Activated CD4-positive, alpha-beta T cell treated with anti-CD3 and anti-CD28 coated beads, Interleukin-10, Interleukin-2, amounts not matched to agents 100 ng/mL and 50 ng/mL, durations not matched to agents 16 hours and 8 hours (primary cell): Measurements from ENCODE around the gene MTA1.

Experiments
- DNase-seq: peaks from one replicate; pipeline ENCODE4 v3.0.0-alpha.2; 2020

Gene MTA1

GRCh38 chr14:105490267-105490571 lies 70.6 kb downstream of the MTA1 start:
- no peak for DNase-seq

- peak; percentile 100 for DNase-seq
Measured at GRCh38 chr14:105490572-105491365, 71.1 kb downstream of the MTA1 start, which contains the start of gene TEDC1. Gene TEDC1 (plus strand): TSS chr14:105491246. CDS start chr14:105491376, 130 bp downstream.

GRCh38 chr14:105491366-105491973 lies 71.8 kb downstream of the MTA1 start:
- DNase-seq, result peak; percentile 95

GRCh38 chr14:105492031-105492970 lies 72.7 kb downstream of the MTA1 start:
- no peak for DNase-seq

GRCh38 chr14:105492971-105493871 lies 73.6 kb downstream of the MTA1 start:
- DNase-seq, result no peak

- no peak for DNase-seq
Measured at GRCh38 chr14:105493921-105494605, 74.4 kb downstream of the MTA1 start.

DNA sequence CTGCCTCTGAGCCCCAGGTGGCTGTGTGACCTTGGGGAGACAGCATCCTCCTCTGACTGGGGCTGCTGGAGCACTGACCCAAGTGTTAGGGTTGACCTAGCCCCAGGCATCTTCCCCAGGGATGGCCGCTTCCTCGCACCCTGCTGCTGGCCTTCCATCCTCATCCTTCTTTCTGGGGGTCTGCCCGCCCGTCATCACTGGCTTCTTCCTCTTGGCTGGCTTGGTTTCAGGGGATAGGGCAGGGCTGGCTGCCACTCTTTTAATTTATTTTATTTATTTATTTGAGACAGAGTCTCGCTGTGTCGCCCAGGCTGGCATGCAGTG lies 74.9 kb downstream of the MTA1 start:
- DNase-seq, result no peak

DNA sequence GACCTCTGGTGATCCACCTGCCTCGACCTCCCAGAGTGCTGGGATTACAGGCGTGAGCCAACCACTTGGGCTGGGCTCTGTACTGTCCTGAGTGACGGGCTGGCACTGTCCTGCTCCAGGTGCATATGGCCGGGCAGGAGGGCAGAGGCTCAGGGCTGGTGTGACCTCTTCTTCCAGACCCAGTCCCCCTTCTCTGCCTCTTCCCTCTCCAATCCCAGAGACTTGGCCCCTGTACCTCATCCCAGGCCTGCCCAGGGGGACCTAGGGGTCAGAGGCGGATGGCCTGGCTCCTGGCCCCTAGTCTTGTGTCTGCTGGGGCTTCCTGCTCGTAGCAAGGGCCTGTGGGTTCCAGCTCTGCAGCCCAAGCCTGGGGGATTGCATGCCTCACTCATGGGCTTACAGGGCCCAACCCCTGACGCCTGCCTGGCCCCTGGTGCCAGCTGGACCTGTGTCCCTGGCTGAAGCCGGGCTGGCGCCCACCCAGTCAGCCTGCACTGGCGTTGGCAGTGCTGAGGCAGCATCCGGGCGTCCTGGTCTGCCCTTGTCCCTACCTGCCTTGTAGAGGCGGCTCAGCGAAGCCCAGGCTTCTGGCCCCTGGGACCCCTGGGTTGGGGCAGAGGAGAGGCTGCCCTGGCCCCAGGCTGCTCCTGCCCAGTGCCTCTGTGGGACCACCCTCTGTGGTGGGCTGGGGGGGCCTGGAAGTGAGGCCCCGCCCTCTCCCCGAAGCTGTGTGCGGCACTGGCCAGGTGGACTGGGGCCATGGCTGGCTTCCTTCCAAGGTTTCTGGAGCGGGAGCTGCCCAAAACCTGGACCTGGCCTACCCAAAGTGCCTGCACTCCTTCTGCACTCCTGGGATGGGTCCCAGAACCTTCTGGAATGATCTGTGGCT lies 75.7 kb downstream of the MTA1 start:
- no peak for DNase-seq

DNA sequence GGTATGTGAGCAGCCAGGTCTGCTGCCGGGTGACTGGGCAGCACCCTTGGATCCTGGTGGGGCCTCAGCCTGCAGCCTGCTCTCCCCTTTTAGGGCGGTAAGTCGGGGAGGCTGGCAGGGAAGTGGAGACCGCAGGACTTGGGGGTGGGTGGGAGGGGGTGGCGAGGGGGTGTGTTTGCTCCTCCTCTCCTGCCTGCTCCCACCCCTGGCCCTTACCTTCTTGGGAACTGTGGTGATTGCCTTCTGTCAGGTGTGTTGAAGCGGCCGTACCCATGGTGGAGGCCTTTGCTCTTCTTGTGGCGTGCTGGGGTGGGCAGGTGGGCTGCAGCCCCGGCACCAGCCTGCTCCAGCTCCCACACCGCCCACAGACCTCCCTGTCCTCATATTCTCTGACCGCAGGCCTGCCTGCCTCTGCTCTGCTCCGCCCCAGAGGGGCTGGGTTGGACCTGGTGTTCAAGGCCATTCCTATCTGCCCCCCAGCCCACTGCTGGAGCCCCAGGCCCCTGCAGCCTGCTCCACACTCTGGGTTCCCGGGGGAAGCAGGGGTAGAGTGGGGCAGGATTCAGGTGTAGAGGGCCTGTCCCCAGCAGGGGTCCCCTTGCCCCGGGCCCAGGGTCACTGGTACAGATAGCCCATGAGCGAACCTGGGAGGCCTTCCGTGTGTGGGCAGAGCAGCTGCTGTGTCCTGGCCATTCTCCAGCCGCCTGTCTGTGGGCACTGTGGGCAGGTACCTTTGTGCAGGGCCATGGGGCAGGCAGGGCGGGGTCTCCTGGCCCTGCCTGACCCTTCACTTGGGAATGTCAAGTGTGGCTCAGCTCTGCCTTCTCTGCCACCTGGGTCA lies 76.6 kb downstream of the MTA1 start:
- DNase-seq, result no peak

- DNase-seq, result no peak
Measured at GRCh38 chr14:105496831-105497591, 77.4 kb downstream of the MTA1 start.

DNA sequence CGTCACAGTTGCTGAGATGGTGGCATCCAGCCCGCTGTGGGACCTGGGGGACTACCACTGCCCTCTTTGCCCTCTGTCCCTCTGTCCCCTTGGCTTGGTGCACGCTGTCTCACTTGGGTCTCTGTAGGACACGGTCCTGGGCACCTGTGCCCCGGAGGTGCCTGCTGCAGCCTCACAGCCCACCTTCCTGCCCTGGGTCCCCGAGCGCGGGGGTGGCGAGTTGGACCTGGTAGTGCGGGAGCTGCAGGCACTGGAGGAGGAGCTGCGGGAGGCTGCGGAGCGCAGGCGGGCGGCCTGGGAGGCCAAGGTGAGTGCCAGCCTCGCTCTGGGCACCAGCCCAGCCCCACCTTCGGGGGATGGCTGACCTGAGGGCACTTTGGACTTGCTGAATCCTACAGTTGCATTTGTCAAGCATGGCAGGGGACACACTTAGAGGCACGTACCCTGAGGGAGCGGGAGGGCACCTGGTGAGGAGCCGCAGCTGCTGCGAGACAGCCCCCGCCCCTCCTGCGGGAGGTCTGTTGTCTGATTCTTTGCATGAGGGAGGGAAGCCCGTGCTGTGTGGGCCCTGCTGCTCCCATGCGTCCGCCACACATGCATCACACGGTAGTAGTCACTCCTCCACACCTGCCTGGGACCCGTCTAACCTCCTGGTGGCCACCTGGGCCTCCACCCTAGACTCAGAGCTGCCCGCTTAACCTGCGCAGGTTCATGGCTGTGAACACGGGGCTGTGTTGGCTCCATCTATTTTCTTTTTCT lies 78.2 kb downstream of the MTA1 start:
- no peak for DNase-seq

DNA sequence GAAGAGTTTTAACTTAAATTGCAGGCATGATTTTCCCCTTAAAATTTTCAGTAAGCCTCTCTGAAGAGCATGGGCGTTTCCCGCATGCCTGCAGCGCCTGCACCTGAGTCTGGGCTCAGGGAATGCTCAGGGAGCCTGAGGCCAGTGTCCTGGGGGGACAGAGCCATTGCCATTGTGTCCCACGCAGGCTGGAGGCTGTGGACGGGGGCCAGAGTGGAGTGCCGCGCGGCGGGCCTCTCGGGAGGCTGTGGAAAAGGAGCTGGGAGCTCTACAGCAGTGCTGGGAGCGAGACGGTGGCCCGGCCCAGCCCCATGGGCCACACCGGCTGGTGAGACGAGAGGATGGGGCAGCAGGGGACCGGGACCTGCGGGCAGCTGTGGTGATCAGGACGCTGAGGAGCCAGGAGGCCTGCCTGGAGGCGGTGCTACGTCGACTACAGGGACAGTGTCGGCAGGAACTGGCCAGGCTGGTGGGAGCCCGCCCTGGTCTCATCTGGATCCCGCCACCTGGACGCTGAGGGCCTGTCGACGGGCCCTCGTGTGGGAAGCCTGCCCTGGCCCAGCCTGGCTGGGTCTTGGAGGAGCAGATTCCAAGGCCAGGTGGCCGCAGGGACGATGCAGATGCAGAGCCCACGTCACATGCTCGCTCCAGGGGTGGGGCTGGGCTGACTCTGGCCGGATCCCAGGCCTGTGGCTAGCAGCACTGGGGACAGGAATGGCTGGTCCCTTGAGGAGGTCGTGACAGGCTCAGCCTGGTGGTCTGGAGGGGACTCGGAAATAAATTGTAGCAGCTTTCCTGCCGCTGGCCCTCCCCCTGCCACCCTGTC lies 79.0 kb downstream of the MTA1 start:
- no peak for DNase-seq

- DNase-seq, result no peak
Measured at GRCh38 chr14:105499256-105500035, 79.8 kb downstream of the MTA1 start.

- no peak for DNase-seq
Measured at GRCh38 chr14:105500036-105500725, 80.6 kb downstream of the MTA1 start.

- no peak for DNase-seq
Measured at GRCh38 chr14:105500726-105501101, 81.1 kb downstream of the MTA1 start.
